Naive thymus-derived CD4-positive, alpha-beta T cell (primary cell): Measurements from ENCODE around the gene PTPRK. TPM values are rescaled to one million over a fixed set of nuclear protein-coding genes. Genes with fewer than 3 reads are reported as not detected.

ENCODE experiments used
- ATAC-seq: fragments of 150-1000 bp; cut with Tn5 transposase; 2 replicates; pipeline ENCODE4 v1.10.0; 2021; ENCODE audit warnings: mild to moderate bottlenecking, moderate library complexity
- CTCF ChIA-PET: fragments of 350-600 bp; sonication (Branson Sonifier 250); formaldehyde crosslinking; loops from one replicate; lab custom pipeline; 2021; ENCODE audit warnings: antibody characterized with exemption; lab: Charles Lee
- POLR2A ChIA-PET: fragments of 350-600 bp; sonication (Branson Sonifier 250); formaldehyde crosslinking; loops from one replicate; lab custom pipeline; 2021; ENCODE audit warnings: antibody characterized with exemption, inconsistent platforms; lab: Charles Lee
- DNase-seq, 9 donors: peaks; one replicate each; pipeline versions ENCODE4 v3.0.0 to v3.0.0-alpha.2; 2020 to 2022; ENCODE audit warnings: mixed read lengths in 1 of 9
- H3K27ac ChIP-seq: one replicate; pipeline ENCODE4 v1.7.0; 2013; ENCODE audit warnings: mild to moderate bottlenecking, low read depth, low read length, moderate library complexity
- H3K27me3 ChIP-seq, 2 donors: one replicate each; pipeline ENCODE4 v1.7.0; 2013; ENCODE audit warnings: low read length in 2 of 2, mild to moderate bottlenecking in 2 of 2, moderate library complexity in 2 of 2; ENCODE audit not compliant: control insufficient read depth in 2 of 2, insufficient read depth in 2 of 2
- H3K36me3 ChIP-seq, 3 experiments: 1 replicate in 2 of 3; 2 replicates in 1 of 3; pipeline ENCODE4 v1.7.0; 2013; ENCODE audit warnings: low read length in 3 of 3, mild to moderate bottlenecking in 3 of 3, moderate library complexity in 1 of 3; ENCODE audit not compliant: insufficient read depth in 3 of 3, control insufficient read depth in 2 of 3
- H3K4me1 ChIP-seq, 2 donors: one replicate each; pipeline ENCODE4 v1.7.0; 2013; ENCODE audit warnings: low read length in 2 of 2, mild to moderate bottlenecking in 2 of 2, moderate library complexity in 1 of 2; ENCODE audit not compliant: control insufficient read depth in 2 of 2, insufficient read depth in 2 of 2
- H3K4me3 ChIP-seq: 2 replicates; pipeline ENCODE4 v1.7.0; 2013; ENCODE audit warnings: mild to moderate bottlenecking, low read length
- H3K9me3 ChIP-seq, 3 experiments: 1 replicate in 2 of 3; 2 replicates in 1 of 3; pipeline ENCODE4 v1.7.0; 2013; ENCODE audit warnings: low read length in 3 of 3; ENCODE audit not compliant: control insufficient read depth in 2 of 3
- H3K27ac Mint-ChIP-seq, 9 donors: one replicate each; pipeline ENCODE4 v1.8.0; 2020 to 2022; ENCODE audit warnings: mixed read lengths in 9 of 9, mild to moderate bottlenecking in 8 of 9, moderate library complexity in 5 of 9, inconsistent platforms in 2 of 9
- H3K27me3 Mint-ChIP-seq, 5 donors: one replicate each; pipeline ENCODE4 v1.8.0; 2021 to 2022; ENCODE audit warnings: mixed read lengths in 5 of 5, mild to moderate bottlenecking in 1 of 5
- H3K36me3 Mint-ChIP-seq, 5 donors: one replicate each; pipeline ENCODE4 v1.8.0; 2020 to 2022; ENCODE audit warnings: mixed read lengths in 5 of 5, mild to moderate bottlenecking in 3 of 5, inconsistent platforms in 1 of 5
- H3K4me1 Mint-ChIP-seq, 7 donors: one replicate each; pipeline ENCODE4 v1.8.0; 2020 to 2022; ENCODE audit warnings: mixed read lengths in 7 of 7, mild to moderate bottlenecking in 3 of 7, inconsistent platforms in 1 of 7
- H3K4me3 Mint-ChIP-seq, 10 donors: one replicate each; pipeline ENCODE4 v1.8.0; 2020 to 2022; ENCODE audit warnings: mild to moderate bottlenecking in 10 of 10, mixed read lengths in 10 of 10, moderate library complexity in 6 of 10, inconsistent platforms in 2 of 10
- H3K9me3 Mint-ChIP-seq, 11 donors: one replicate each; pipeline ENCODE4 v1.8.0; 2020 to 2022; ENCODE audit warnings: mixed read lengths in 11 of 11, mild to moderate bottlenecking in 4 of 11, inconsistent platforms in 1 of 11, moderate library complexity in 1 of 11
- intact Hi-C, 2 donors: fragments of 100-400 bp; cut with micrococcal nuclease; formaldehyde crosslinking; loops; one replicate each; pipeline ENCODE4 v1.15.1; 2023
- polyA plus RNA-seq, 2 donors: library from polyadenylated mRNA; unstranded; fragments of 300-500 nt; fragmentation: Illumina TruSeq; gene quantifications; one replicate each; pipeline ENCODE4 v1.2.3, GENCODE V29; 2021
- total RNA-seq, 6 experiments: library from RNA in 5 of 6; stranded (reverse) in 5 of 6; gene quantifications; 1 replicate in 5 of 6; 2 replicates in 1 of 6; pipeline ENCODE4 v1.2.3 and lab custom pipeline; 2021 to 2026

PTPRK gene
- total and polyA plus RNA-seq, 7 experiments from 2014 or later = 1.3 to 6.5 (median 2.3) TPM

DNA sequence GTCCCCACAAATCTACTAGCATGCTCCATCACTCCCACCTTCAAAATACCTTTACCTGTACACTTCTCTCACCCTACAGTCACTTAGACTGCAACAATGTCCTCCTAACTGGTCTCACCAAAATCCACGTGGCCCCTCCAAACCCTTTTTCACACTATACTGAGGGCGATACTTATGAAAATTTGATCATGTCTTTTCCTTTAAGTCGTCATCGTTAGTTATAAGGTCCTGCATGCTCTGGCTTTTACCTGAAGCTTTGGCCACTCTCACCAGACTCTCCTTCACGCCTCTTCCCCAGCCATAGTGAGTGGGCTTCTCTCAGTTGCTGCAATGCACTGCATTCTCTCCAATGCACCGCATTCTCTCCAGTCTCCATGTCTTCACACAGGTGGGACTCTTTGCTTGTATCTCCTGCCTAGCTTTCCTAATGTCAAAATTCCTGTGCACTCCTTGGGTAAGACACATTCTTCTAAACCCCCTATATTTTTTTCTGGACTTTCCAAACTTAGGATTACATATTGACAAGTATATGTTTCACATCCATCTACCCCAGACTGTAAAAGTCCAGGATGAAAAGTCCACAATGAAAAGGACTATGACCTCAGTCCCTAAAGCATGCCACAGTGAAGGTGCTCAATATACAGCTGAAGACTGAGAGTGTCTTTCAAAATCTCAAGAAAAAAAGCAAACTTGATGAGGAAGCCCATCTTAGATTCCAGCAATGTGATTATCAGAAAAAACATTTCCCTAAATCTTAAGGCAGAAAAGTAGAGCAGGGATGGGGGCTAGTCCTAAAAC, 24.7 kb downstream of the PTPRK start:
- intact Hi-C loops = no loop called here
- Histone ChIP-seq H3K4me3 (no peak overlapping the region), H3K36me3 (no peaks in the 10 kb centered on the region), H3K27ac (no peak overlapping the region), H3K9me3 (no peaks in the 10 kb centered on the region), H3K27me3 (peaks cover 0 to 5% of the 10 kb centered on the region in 2 donors), H3K4me1 (no peaks in the 10 kb centered on the region)
- DNase-seq = no peak
- H3K4me1 Mint-ChIP-seq = peaks cover 0 to 10% (median 5%) of the 10 kb centered on the region in 7 donors
- ATAC-seq = no peak
- peaks cover 0 to 3% (median 0%) of the 10 kb centered on the region in 5 donors for H3K36me3 Mint-ChIP-seq
- H3K27me3 Mint-ChIP-seq = peaks cover 0 to 23% (median 5%) of the 10 kb centered on the region in 5 donors
- POLR2A ChIA-PET = interaction anchor here (0.6 kb wide), 1 partner anchor 928 kb away, joined by 3 read pairs; no protein-coding TSS in a partner anchor
- peaks cover 0 to 1% (median 0%) of the 10 kb centered on the region in 11 donors for H3K9me3 Mint-ChIP-seq
- CTCF ChIA-PET = no interaction called here
- no peak overlapping the region for H3K27ac Mint-ChIP-seq
- H3K4me3 Mint-ChIP-seq = no peak overlapping the region

DNA sequence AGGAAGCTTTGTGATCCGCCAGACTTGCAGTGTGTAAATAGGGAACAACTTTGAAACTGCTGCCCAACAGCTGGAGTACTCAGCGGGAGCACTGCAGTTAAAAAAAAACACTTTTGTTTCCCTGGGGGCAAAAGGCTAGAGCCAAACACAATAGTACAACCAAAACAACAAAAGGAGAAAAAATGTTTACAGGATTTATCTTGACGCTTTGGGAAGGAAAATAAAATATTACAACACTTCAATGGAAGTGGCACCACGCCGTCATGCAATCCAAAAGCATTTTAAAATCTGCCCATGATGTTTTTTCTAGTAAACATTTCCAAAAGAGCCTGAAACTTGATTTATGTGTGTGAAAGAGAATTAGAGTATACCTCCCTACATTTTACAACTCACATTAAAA, 26.0 kb downstream of the PTPRK start:
- ATAC-seq (no peak), DNase-seq (no peak)
- Mint-ChIP-seq H3K36me3 (peaks cover 0 to 3% (median 0%) of the 10 kb centered on the region in 5 donors), H3K4me1 (peaks cover 0 to 10% (median 5%) of the 10 kb centered on the region in 7 donors), H3K27me3 (peaks cover 0 to 26% (median 5%) of the 10 kb centered on the region in 5 donors), H3K9me3 (peaks cover 0 to 1% (median 0%) of the 10 kb centered on the region in 11 donors), H3K4me3 (no peak overlapping the region), H3K27ac (no peak overlapping the region)
- ChIA-PET POLR2A (interaction anchor here (0.6 kb wide), 1 partner anchor 287 kb away, joined by 4 read pairs; no protein-coding TSS in a partner anchor), CTCF (no interaction called here)
- no peaks in the 10 kb centered on the region for H3K4me1 ChIP-seq
- H3K9me3 ChIP-seq = no peaks in the 10 kb centered on the region
- intact Hi-C loops = no loop called here
- H3K4me3 ChIP-seq = no peak overlapping the region
- H3K36me3 ChIP-seq = no peaks in the 10 kb centered on the region
- no peak overlapping the region for H3K27ac ChIP-seq
- H3K27me3 ChIP-seq = peaks cover 0 to 5% of the 10 kb centered on the region in 2 donors

DNA sequence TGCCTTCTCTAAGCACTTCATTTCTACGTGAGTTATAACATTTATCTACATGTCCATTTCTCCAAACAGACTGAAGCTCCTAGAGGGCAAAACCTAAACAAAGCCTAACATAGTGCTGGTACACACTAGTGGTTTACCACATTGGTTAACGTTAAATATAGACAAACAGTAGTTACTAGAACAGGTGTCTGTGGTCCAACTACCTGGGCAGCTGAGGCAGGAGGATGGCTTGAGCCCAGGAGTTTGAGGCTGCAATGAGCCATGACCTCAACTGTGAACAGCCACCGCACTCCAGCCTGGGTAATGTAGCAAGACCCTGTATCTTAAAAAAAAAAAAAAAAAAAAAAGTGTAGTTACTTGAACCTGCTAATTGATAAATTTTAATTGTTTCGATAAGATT, 26.5 kb downstream of the PTPRK start:
- H3K27ac ChIP-seq = no peak overlapping the region
- H3K36me3 ChIP-seq = no peaks in the 10 kb centered on the region
- H3K9me3 Mint-ChIP-seq = peaks cover 0 to 1% (median 0%) of the 10 kb centered on the region in 11 donors
- H3K36me3 Mint-ChIP-seq = peaks cover 0 to 3% (median 0%) of the 10 kb centered on the region in 5 donors
- H3K9me3 ChIP-seq = no peaks in the 10 kb centered on the region
- ChIA-PET CTCF (no interaction called here), POLR2A (no interaction called here)
- no peak overlapping the region for H3K4me3 Mint-ChIP-seq
- no peaks in the 10 kb centered on the region for H3K4me1 ChIP-seq
- DNase-seq (no peak), ATAC-seq (no peak)
- peaks cover 0 to 10% (median 5%) of the 10 kb centered on the region in 7 donors for H3K4me1 Mint-ChIP-seq
- peaks cover 0 to 26% (median 5%) of the 10 kb centered on the region in 5 donors for H3K27me3 Mint-ChIP-seq
- peaks cover 0 to 5% of the 10 kb centered on the region in 2 donors for H3K27me3 ChIP-seq
- H3K27ac Mint-ChIP-seq = no peak overlapping the region
- intact Hi-C loops = no loop called here
- no peak overlapping the region for H3K4me3 ChIP-seq

DNA sequence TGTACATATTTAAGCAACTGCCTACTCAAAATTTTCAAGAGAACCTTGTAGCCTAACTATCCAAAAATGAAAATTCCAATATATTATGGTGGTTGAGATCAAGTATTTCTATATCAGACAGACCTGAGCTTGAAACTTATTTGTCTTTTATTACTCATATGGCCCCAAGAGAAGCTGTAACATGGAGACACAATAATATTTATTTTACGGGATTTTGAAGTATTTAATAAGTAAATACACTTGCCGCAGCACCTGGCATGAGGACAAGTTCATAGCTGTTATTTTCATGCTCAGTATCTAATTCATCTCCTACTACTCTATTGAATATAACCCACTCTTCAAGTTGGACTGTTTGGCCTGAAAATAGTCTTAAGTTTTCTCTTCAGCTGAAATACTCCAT, 28.0 kb downstream of the PTPRK start:
- Mint-ChIP-seq H3K27ac (no peak overlapping the region), H3K4me1 (peaks cover 0 to 10% (median 5%) of the 10 kb centered on the region in 7 donors), H3K9me3 (peaks cover 0 to 1% (median 0%) of the 10 kb centered on the region in 11 donors), H3K36me3 (peaks cover 0 to 3% (median 0%) of the 10 kb centered on the region in 5 donors), H3K27me3 (peaks cover 0 to 26% (median 4%) of the 10 kb centered on the region in 5 donors), H3K4me3 (peak overlapping the region in 7 of 10 donors; percentile 16 to 84 (median 63))
- ChIA-PET CTCF (no interaction called here), POLR2A (no interaction called here)
- intact Hi-C loops = no loop called here
- H3K4me1 ChIP-seq = no peaks in the 10 kb centered on the region
- no peak overlapping the region for H3K4me3 ChIP-seq
- H3K27me3 ChIP-seq = peaks cover 0 to 5% of the 10 kb centered on the region in 2 donors
- DNase-seq = no peak
- H3K9me3 ChIP-seq = no peaks in the 10 kb centered on the region
- H3K36me3 ChIP-seq = no peaks in the 10 kb centered on the region
- no peak for ATAC-seq
- no peak overlapping the region for H3K27ac ChIP-seq

DNA sequence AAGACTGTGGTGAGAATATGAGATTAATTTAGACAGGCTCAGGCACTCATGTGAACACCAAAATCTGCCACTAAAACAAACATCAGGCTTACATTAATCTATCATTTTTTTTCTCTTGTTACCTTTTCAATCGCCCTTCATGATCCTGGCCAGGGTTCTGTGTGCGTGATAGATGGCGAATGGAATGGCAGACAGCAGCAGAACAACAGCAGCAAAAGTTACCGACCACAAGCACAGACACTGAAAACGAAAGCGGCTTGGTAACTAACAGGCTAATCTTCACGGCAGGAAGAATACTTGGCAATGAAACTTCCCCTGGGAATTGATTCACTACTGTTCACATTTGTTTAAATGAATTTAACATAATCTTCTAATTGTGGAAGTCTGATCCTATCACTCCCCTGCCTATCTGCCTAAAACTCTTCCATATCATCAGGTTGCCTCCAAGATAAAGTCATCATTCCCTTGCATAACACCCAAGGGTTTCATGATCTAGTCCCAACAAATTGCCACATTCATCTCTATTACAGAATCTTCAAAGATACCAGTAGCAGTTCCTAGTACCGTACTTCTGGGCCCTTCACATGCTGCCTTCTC, 28.7 kb downstream of the PTPRK start:
- Mint-ChIP-seq H3K27ac (peak overlapping the region in 2 of 9 donors; percentile 0 to 23), H3K4me1 (peaks cover 0 to 10% (median 5%) of the 10 kb centered on the region in 7 donors), H3K27me3 (peaks cover 0 to 28% (median 3%) of the 10 kb centered on the region in 5 donors), H3K36me3 (peaks cover 0 to 3% (median 0%) of the 10 kb centered on the region in 5 donors), H3K4me3 (peak overlapping the region; percentile 23 to 84 (median 62)), H3K9me3 (peaks cover 0 to 1% (median 0%) of the 10 kb centered on the region in 11 donors)
- POLR2A ChIA-PET = no interaction called here
- Histone ChIP-seq H3K4me1 (no peaks in the 10 kb centered on the region), H3K9me3 (no peaks in the 10 kb centered on the region), H3K27ac (no peak overlapping the region), H3K36me3 (no peaks in the 10 kb centered on the region), H3K4me3 (no peak overlapping the region), H3K27me3 (peaks cover 0 to 5% of the 10 kb centered on the region in 2 donors)
- intact Hi-C loops = no loop called here
- DNase-seq (no peak), ATAC-seq (no peak)
- CTCF ChIA-PET = interaction anchor here (1.5 kb wide), 1 partner anchor 637 kb away, joined by 3 read pairs; no protein-coding TSS in a partner anchor

DNA sequence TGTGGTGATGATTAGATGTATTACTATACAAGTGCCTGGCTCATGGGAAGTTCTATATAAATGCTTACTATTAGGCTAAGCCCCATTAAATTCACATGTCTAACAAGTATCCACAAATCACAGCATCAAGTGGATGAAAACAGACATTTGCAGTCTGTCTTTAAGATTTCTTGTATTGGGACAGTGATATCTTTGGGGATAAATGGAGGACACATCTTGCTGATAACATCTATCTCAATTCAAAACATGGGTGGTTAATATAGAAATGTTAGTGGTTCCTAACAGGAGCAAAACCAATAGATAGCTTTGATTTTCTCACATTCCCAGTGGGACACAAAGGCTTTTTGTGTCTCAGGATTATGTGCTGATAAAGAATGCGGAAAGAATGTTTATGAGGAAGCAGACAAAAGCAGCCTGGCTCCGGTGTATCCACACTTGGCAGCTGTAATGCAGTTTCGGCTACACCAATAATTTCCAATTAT, 29.3 kb downstream of the PTPRK start:
- Histone ChIP-seq H3K9me3 (no peaks in the 10 kb centered on the region), H3K4me3 (no peak overlapping the region), H3K36me3 (no peaks in the 10 kb centered on the region), H3K27ac (no peak overlapping the region), H3K27me3 (peaks cover 0 to 5% of the 10 kb centered on the region in 2 donors), H3K4me1 (no peaks in the 10 kb centered on the region)
- Mint-ChIP-seq H3K4me1 (peaks cover 0 to 10% (median 5%) of the 10 kb centered on the region in 7 donors), H3K4me3 (peak overlapping the region in 3 of 10 donors; percentile 47 to 78 (median 60)), H3K27ac (no peak overlapping the region), H3K9me3 (peaks cover 0 to 1% (median 0%) of the 10 kb centered on the region in 11 donors), H3K36me3 (peaks cover 0 to 3% (median 0%) of the 10 kb centered on the region in 5 donors), H3K27me3 (peaks cover 0 to 28% (median 3%) of the 10 kb centered on the region in 5 donors)
- no peak for ATAC-seq
- intact Hi-C loops = no loop called here
- CTCF ChIA-PET = interaction anchor here (1.5 kb wide), 1 partner anchor 636 kb away, joined by 3 read pairs; no protein-coding TSS in a partner anchor
- no peak for DNase-seq
- POLR2A ChIA-PET = no interaction called here
